Thoracic aorta (tissue), 2 donors: ENCODE results near the gene PSPC1. TPM values are rescaled to one million over a fixed set of nuclear protein-coding genes. Genes with fewer than 3 reads are reported as not detected.

ENCODE experiments used
- ATAC-seq: fragments of 150-250 bp; one replicate; pipeline ENCODE4 v1.8.0; 2017; ENCODE audit warnings: low read depth; ENCODE audit not compliant: insufficient number of reproducible peaks, low FRiP score
- DNase-seq: peaks from one replicate; pipeline ENCODE4 v3.0.0-alpha.2; 2020; ENCODE audit warnings: low spot score
- H3K27ac ChIP-seq, 2 donors: fragments of 200-600 bp; sonication (generic); 1 replicate in 1 of 2; 2 replicates in 1 of 2; pipeline ENCODE4 v1.5.1; 2016; ENCODE audit warnings: mild to moderate bottlenecking in 2 of 2, moderate library complexity in 2 of 2
- H3K27me3 ChIP-seq: fragments of 200-600 bp; sonication (generic); replicated peaks from 2 replicates; pipeline ENCODE4 v1.6.0; 2016; ENCODE audit warnings: mild to moderate bottlenecking; ENCODE audit not compliant: insufficient read depth
- H3K36me3 ChIP-seq: fragments of 200-600 bp; sonication (generic); one replicate; pipeline ENCODE4 v1.5.1; 2016
- H3K4me1 ChIP-seq, 2 donors: fragments of 200-600 bp; sonication (generic); 1 replicate in 1 of 2; 2 replicates in 1 of 2; pipeline versions ENCODE4 v1.5.1 to v1.6.0; 2016; ENCODE audit warnings: low read depth in 2 of 2, mild to moderate bottlenecking in 1 of 2; ENCODE audit not compliant: control insufficient read depth in 1 of 2
- H3K4me3 ChIP-seq: fragments of 200-600 bp; sonication (generic); 2 replicates; pipeline ENCODE4 v1.5.1; 2016; ENCODE audit warnings: mild to moderate bottlenecking
- H3K9me3 ChIP-seq: fragments of 200-600 bp; sonication (generic); 2 replicates; pipeline ENCODE4 v1.5.1; 2016
- CTCF ChIP-seq: fragments of 200-600 bp; sonication (generic); IDR thresholded peaks from one replicate; pipeline ENCODE4 v1.5.1; 2019; ENCODE audit warnings: antibody characterized with exemption
- total RNA-seq, 2 donors: library from RNA; depleted of rRNA; stranded (reverse); fragments of >200 nt; gene quantifications; one replicate each; pipeline versions ENCODE4 v1.1.0 to v1.2.3, GENCODE V29; 2016

PSPC1 gene
- total RNA-seq, 2 donors from 2014 or later = 60.1 to 80.7 TPM

DNA sequence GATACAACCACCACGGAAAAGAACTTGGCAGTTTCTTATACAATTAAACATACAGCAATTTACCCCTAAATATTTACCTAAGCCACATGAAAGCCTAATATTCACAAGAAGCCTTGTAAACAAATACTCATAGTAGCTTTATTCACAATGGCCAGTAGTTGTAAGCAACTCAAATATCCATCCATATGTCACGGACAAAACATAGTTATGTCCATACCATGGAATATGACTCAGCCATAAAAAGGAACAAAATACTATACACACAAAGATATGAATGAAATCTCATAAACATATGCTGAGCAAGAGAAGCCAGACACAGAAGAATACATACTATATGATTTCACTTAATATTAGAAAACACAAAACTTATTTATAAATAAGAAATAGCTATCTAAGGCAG lies 12.9 kb downstream of the PSPC1 start:
- H3K9me3 ChIP-seq = no peaks in the 10 kb centered on the region
- ATAC-seq = no peak
- TF ChIP-seq CTCF = no peak
- H3K36me3 ChIP-seq = peaks cover 18% of the 10 kb centered on the region
- DNase-seq = no peak
- no peak overlapping the region for H3K27ac ChIP-seq
- H3K4me3 ChIP-seq = peak overlapping the region; percentile 21
- peaks cover 35 to 53% of the 10 kb centered on the region in 2 donors for H3K4me1 ChIP-seq
- H3K27me3 ChIP-seq = no peaks in the 10 kb centered on the region

DNA sequence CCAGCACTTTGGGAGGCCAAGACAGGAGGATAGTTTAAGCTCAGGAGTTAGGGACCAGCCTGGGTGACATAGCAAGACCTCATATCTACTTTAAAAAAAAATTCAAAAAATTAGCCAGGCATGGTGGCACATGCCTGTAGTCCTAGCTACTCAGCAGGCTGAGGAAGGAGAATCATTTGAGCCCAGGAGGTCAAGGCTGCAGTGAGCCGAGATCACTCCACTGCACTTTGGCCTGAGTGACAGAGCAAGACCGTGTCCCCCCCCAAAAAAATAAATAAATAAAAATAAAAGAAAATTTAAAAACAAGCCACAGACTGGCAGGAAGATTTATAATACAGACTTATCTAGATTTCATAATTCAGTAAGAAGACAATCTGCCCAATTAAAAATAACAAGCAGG lies 14.8 kb downstream of the PSPC1 start:
- Histone ChIP-seq H3K27ac (no peak overlapping the region), H3K36me3 (peaks cover 14% of the 10 kb centered on the region), H3K4me1 (peaks cover 20 to 37% of the 10 kb centered on the region in 2 donors), H3K4me3 (no peak overlapping the region), H3K9me3 (no peaks in the 10 kb centered on the region), H3K27me3 (no peaks in the 10 kb centered on the region)
- no peak for ATAC-seq
- no peak for DNase-seq
- no peak for TF ChIP-seq CTCF

- no peak for TF ChIP-seq CTCF
- Histone ChIP-seq H3K4me3 (no peak overlapping the region), H3K27me3 (no peaks in the 10 kb centered on the region), H3K4me1 (peaks cover 16 to 33% of the 10 kb centered on the region in 2 donors), H3K9me3 (no peaks in the 10 kb centered on the region), H3K36me3 (peaks cover 9% of the 10 kb centered on the region), H3K27ac (no peak overlapping the region)
- DNase-seq (no peak), ATAC-seq (no peak)
Observed at GRCh38 chr13:19766591-19766990, 16.2 kb downstream of the PSPC1 start.

DNA sequence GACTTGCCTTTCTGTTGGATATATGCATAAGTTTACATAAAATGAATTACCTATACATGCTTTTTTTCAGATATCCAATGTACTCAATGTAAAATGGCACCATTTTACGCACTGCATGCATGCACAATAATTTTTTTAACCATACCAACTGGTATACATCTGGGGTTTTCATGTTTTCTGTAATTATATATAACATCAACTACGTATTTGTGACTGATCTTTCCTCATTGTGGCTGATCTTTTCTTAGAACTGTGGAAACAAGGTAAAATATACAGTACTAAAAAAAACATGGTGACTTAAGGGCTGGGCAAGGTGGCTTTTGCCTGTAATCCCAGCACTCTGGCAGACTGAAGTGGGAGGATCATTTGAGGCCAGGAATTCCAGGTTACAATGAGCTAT lies 18.5 kb downstream of the PSPC1 start:
- Histone ChIP-seq H3K27me3 (no peaks in the 10 kb centered on the region), H3K27ac (no peak overlapping the region), H3K36me3 (no peaks in the 10 kb centered on the region), H3K9me3 (no peaks in the 10 kb centered on the region), H3K4me1 (peaks cover 31% of the 10 kb centered on the region in 2 donors), H3K4me3 (no peak overlapping the region)
- ATAC-seq = no peak
- no peak for DNase-seq
- no peak for TF ChIP-seq CTCF

GRCh38 chr13:19763618-19764017 lies 19.1 kb downstream of the PSPC1 start:
- H3K27ac ChIP-seq = no peak overlapping the region
- no peak for DNase-seq
- TF ChIP-seq CTCF = no peak
- ATAC-seq = no peak
- H3K4me3 ChIP-seq = no peak overlapping the region
- H3K36me3 ChIP-seq = peaks cover 4% of the 10 kb centered on the region
- no peaks in the 10 kb centered on the region for H3K27me3 ChIP-seq
- no peaks in the 10 kb centered on the region for H3K9me3 ChIP-seq
- peaks cover 33% of the 10 kb centered on the region in 2 donors for H3K4me1 ChIP-seq
